ENCODE results near the gene SYNE2. TPM values are rescaled to one million over a fixed set of nuclear protein-coding genes. Genes with fewer than 3 reads are reported as not detected.

Gene SYNE2
- total RNA-seq, 1 donor from 2014 or later, result 81.4 TPM

DNA sequence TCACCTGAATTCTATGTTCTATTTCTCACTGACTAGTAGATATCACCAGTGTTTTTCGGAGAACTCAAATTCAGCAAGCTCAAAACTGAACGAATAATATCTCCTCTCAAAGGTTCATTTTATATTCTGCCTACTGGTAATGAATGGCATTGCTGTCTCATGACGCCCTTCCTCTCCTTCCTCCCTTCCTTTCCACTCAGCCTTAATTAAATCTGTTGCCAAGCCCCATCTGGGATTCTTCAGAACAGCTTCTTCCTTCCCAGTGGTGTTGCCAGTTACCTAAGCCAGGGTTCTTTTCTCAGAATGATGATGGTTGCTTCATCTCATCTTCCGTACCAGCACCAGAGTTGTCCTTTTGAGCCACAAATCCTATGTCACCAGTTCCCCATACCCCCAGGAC is 143.2 kb downstream of the SYNE2 start:
- no peak overlapping the region for H3K4me3 ChIP-seq (ENCODE audit: low read length in 3 of 3)
- H3K27ac ChIP-seq (ENCODE audit: low read depth, low read length), result no peak overlapping the region
- H3K9me3 ChIP-seq (ENCODE audit: control insufficient read depth in 3 of 3, low read length in 3 of 3), result no peaks in the 10 kb centered on the region
- peaks cover 6 to 34% (median 32%) of the 10 kb centered on the region in 3 donors for H3K36me3 ChIP-seq (ENCODE audit: control insufficient read depth in 3 of 3, insufficient read depth in 3 of 3, low read length in 3 of 3)
- H3K4me1 ChIP-seq (ENCODE audit: control insufficient read depth in 3 of 3, insufficient read depth in 3 of 3, low read length in 3 of 3), result no peaks in the 10 kb centered on the region
- H3K27me3 ChIP-seq (ENCODE audit: control insufficient read depth in 3 of 3, insufficient read depth in 3 of 3, low read length in 3 of 3), result no peaks in the 10 kb centered on the region
- H3K9ac ChIP-seq (ENCODE audit: low read depth in 1 of 3, low read length in 3 of 3), result no peak overlapping the region

- Histone ChIP-seq H3K27ac (ENCODE audit: low read depth, low read length) (no peak overlapping the region), H3K27me3 (ENCODE audit: control insufficient read depth in 3 of 3, insufficient read depth in 3 of 3, low read length in 3 of 3) (no peaks in the 10 kb centered on the region), H3K36me3 (ENCODE audit: control insufficient read depth in 3 of 3, insufficient read depth in 3 of 3, low read length in 3 of 3) (peaks cover 6 to 32% (median 31%) of the 10 kb centered on the region in 3 donors), H3K9me3 (ENCODE audit: control insufficient read depth in 3 of 3, low read length in 3 of 3) (no peaks in the 10 kb centered on the region), H3K4me3 (ENCODE audit: low read length in 3 of 3) (no peak overlapping the region), H3K4me1 (ENCODE audit: control insufficient read depth in 3 of 3, insufficient read depth in 3 of 3, low read length in 3 of 3) (no peaks in the 10 kb centered on the region), H3K9ac (ENCODE audit: low read depth in 1 of 3, low read length in 3 of 3) (no peak overlapping the region)
These were observed 143.9 kb downstream of the SYNE2 start for GRCh38 chr14:63996625-63997220.

DNA sequence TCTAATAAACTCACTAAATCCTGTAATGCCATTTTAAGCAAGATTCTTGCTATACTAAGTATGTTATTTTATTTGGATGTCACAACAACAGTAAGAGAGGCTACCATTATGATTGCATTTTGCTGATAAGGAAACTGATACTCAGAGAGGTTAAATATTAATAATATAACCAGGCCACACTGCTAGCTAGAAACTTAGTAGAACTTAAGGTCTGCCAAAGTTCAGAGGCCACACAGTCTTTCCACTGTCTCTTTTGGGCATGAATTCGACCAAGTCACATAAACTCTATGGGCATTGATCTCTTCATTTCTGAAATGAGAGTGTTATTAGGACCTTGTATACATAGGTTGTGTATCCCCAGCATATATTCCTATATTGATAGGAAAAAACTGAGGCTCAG is 147.9 kb downstream of the SYNE2 start:
- no peak overlapping the region for H3K9ac ChIP-seq (ENCODE audit: low read depth in 1 of 3, low read length in 3 of 3)
- H3K4me3 ChIP-seq (ENCODE audit: low read length in 3 of 3), result no peak overlapping the region
- H3K27ac ChIP-seq (ENCODE audit: low read depth, low read length), result no peak overlapping the region
- no peaks in the 10 kb centered on the region for H3K27me3 ChIP-seq (ENCODE audit: control insufficient read depth in 3 of 3, insufficient read depth in 3 of 3, low read length in 3 of 3)
- no peaks in the 10 kb centered on the region for H3K4me1 ChIP-seq (ENCODE audit: control insufficient read depth in 3 of 3, insufficient read depth in 3 of 3, low read length in 3 of 3)
- H3K36me3 ChIP-seq (ENCODE audit: control insufficient read depth in 3 of 3, insufficient read depth in 3 of 3, low read length in 3 of 3), result peaks cover 15 to 37% (median 37%) of the 10 kb centered on the region in 3 donors
- H3K9me3 ChIP-seq (ENCODE audit: control insufficient read depth in 3 of 3, low read length in 3 of 3), result no peaks in the 10 kb centered on the region

DNA sequence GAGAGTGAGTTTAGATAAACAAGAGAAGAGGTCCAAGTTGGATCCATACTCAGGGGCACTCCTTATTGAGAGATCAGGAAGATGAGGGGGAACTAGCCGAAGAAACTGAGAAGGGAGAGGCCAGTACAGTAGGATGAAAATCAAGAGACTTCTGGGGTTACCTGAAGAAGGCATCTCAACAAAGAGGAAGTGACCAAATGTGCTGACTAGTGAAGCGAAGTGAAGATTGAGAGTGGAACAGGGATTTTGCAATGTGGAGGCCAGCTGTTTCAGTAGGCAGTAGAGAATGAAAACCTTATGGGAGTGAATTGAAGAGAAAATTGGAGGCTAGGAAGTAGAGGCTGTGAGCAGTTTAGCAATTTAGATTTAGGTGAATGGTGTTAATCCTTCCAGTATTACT is 153.0 kb downstream of the SYNE2 start:
- Histone ChIP-seq H3K36me3 (ENCODE audit: control insufficient read depth in 3 of 3, insufficient read depth in 3 of 3, low read length in 3 of 3) (peaks cover 9 to 25% (median 22%) of the 10 kb centered on the region in 3 donors), H3K4me1 (ENCODE audit: control insufficient read depth in 3 of 3, insufficient read depth in 3 of 3, low read length in 3 of 3) (no peaks in the 10 kb centered on the region), H3K4me3 (ENCODE audit: low read length in 3 of 3) (no peak overlapping the region), H3K9ac (ENCODE audit: low read depth in 1 of 3, low read length in 3 of 3) (no peak overlapping the region), H3K27ac (ENCODE audit: low read depth, low read length) (no peak overlapping the region), H3K27me3 (ENCODE audit: control insufficient read depth in 3 of 3, insufficient read depth in 3 of 3, low read length in 3 of 3) (no peaks in the 10 kb centered on the region), H3K9me3 (ENCODE audit: control insufficient read depth in 3 of 3, low read length in 3 of 3) (no peaks in the 10 kb centered on the region)

- Histone ChIP-seq H3K27me3 (ENCODE audit: control insufficient read depth in 3 of 3, insufficient read depth in 3 of 3, low read length in 3 of 3) (no peaks in the 10 kb centered on the region), H3K4me1 (ENCODE audit: control insufficient read depth in 3 of 3, insufficient read depth in 3 of 3, low read length in 3 of 3) (no peaks in the 10 kb centered on the region), H3K27ac (ENCODE audit: low read depth, low read length) (no peak overlapping the region), H3K9me3 (ENCODE audit: control insufficient read depth in 3 of 3, low read length in 3 of 3) (no peaks in the 10 kb centered on the region), H3K36me3 (ENCODE audit: control insufficient read depth in 3 of 3, insufficient read depth in 3 of 3, low read length in 3 of 3) (peaks cover 5 to 16% (median 15%) of the 10 kb centered on the region in 3 donors), H3K4me3 (ENCODE audit: low read length in 3 of 3) (no peak overlapping the region), H3K9ac (ENCODE audit: low read depth in 1 of 3, low read length in 3 of 3) (no peak overlapping the region)
These were observed 155.2 kb downstream of the SYNE2 start for GRCh38 chr14:64008016-64008415.

- H3K9ac ChIP-seq (ENCODE audit: low read depth in 1 of 3, low read length in 3 of 3), result no peak overlapping the region
- peaks cover 0 to 10% (median 8%) of the 10 kb centered on the region in 3 donors for H3K36me3 ChIP-seq (ENCODE audit: control insufficient read depth in 3 of 3, insufficient read depth in 3 of 3, low read length in 3 of 3)
- no peaks in the 10 kb centered on the region for H3K9me3 ChIP-seq (ENCODE audit: control insufficient read depth in 3 of 3, low read length in 3 of 3)
- H3K27me3 ChIP-seq (ENCODE audit: control insufficient read depth in 3 of 3, insufficient read depth in 3 of 3, low read length in 3 of 3), result no peaks in the 10 kb centered on the region
- H3K27ac ChIP-seq (ENCODE audit: low read depth, low read length), result no peak overlapping the region
- H3K4me3 ChIP-seq (ENCODE audit: low read length in 3 of 3), result no peak overlapping the region
- no peaks in the 10 kb centered on the region for H3K4me1 ChIP-seq (ENCODE audit: control insufficient read depth in 3 of 3, insufficient read depth in 3 of 3, low read length in 3 of 3)
These were observed 159.2 kb downstream of the SYNE2 start for GRCh38 chr14:64012003-64012402.

GRCh38 chr14:64012720-64013119 is 159.9 kb downstream of the SYNE2 start:
- no peak overlapping the region for H3K9ac ChIP-seq (ENCODE audit: low read depth in 1 of 3, low read length in 3 of 3)
- H3K27ac ChIP-seq (ENCODE audit: low read depth, low read length), result no peak overlapping the region
- no peaks in the 10 kb centered on the region for H3K9me3 ChIP-seq (ENCODE audit: control insufficient read depth in 3 of 3, low read length in 3 of 3)
- H3K36me3 ChIP-seq (ENCODE audit: control insufficient read depth in 3 of 3, insufficient read depth in 3 of 3, low read length in 3 of 3), result peaks cover 0 to 10% (median 7%) of the 10 kb centered on the region in 3 donors
- H3K4me1 ChIP-seq (ENCODE audit: control insufficient read depth in 3 of 3, insufficient read depth in 3 of 3, low read length in 3 of 3), result no peaks in the 10 kb centered on the region
- no peaks in the 10 kb centered on the region for H3K27me3 ChIP-seq (ENCODE audit: control insufficient read depth in 3 of 3, insufficient read depth in 3 of 3, low read length in 3 of 3)
- H3K4me3 ChIP-seq (ENCODE audit: low read length in 3 of 3), result no peak overlapping the region

GRCh38 chr14:64025479-64025878 is 172.7 kb downstream of the SYNE2 start:
- peaks cover 4 to 36% (median 24%) of the 10 kb centered on the region in 3 donors for H3K36me3 ChIP-seq (ENCODE audit: control insufficient read depth in 3 of 3, insufficient read depth in 3 of 3, low read length in 3 of 3)
- H3K4me1 ChIP-seq (ENCODE audit: control insufficient read depth in 3 of 3, insufficient read depth in 3 of 3, low read length in 3 of 3), result no peaks in the 10 kb centered on the region
- no peak overlapping the region for H3K9ac ChIP-seq (ENCODE audit: low read depth in 1 of 3, low read length in 3 of 3)
- H3K27ac ChIP-seq (ENCODE audit: low read depth, low read length), result no peak overlapping the region
- no peaks in the 10 kb centered on the region for H3K9me3 ChIP-seq (ENCODE audit: control insufficient read depth in 3 of 3, low read length in 3 of 3)
- H3K4me3 ChIP-seq (ENCODE audit: low read length in 3 of 3), result no peak overlapping the region
- H3K27me3 ChIP-seq (ENCODE audit: control insufficient read depth in 3 of 3, insufficient read depth in 3 of 3, low read length in 3 of 3), result no peaks in the 10 kb centered on the region

DNA sequence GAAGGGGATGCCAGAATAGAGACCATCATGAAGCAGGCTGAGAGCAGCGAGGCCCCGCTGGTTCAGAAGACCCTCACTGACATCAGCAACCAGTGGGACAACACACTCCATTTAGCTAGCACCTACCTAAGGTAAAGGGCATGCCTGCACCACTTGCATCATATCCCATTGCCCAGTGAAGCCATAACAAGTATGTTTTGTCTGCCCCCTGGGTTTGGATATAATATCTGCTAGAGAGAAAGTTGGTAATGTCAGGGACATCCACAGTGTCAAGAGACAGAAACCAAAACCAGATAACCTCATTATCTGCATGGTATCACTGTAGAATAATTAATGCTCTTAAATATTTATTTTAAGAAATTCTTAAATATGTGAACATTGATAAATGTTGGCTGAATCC is 173.8 kb downstream of the SYNE2 start:
- Histone ChIP-seq H3K4me3 (ENCODE audit: low read length in 3 of 3) (no peak overlapping the region), H3K9me3 (ENCODE audit: control insufficient read depth in 3 of 3, low read length in 3 of 3) (no peaks in the 10 kb centered on the region), H3K4me1 (ENCODE audit: control insufficient read depth in 3 of 3, insufficient read depth in 3 of 3, low read length in 3 of 3) (no peaks in the 10 kb centered on the region), H3K27me3 (ENCODE audit: control insufficient read depth in 3 of 3, insufficient read depth in 3 of 3, low read length in 3 of 3) (no peaks in the 10 kb centered on the region), H3K36me3 (ENCODE audit: control insufficient read depth in 3 of 3, insufficient read depth in 3 of 3, low read length in 3 of 3) (peaks cover 4 to 36% (median 25%) of the 10 kb centered on the region in 3 donors), H3K9ac (ENCODE audit: low read depth in 1 of 3, low read length in 3 of 3) (no peak overlapping the region), H3K27ac (ENCODE audit: low read depth, low read length) (no peak overlapping the region)

DNA sequence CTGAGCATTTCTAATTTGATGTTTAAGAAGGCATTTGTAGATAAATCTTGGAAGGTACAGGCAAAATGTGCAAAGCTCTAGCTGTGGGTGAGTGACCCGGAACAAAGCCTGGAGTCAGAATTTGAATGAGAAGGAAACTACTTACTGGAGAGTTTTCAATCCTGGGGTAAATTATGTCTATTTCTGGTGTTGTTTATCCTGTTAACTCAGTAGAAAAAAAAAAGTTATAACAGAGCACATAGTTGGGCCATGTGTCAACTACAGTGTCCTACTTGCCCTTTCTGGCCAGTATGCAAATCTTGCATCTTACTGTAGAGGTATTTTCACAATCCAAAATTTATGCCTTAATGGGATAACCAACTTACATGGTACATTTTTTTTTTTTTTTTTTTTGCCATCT is 182.3 kb downstream of the SYNE2 start:
- Histone ChIP-seq H3K4me3 (ENCODE audit: low read length in 3 of 3) (no peak overlapping the region), H3K9me3 (ENCODE audit: control insufficient read depth in 3 of 3, low read length in 3 of 3) (no peaks in the 10 kb centered on the region), H3K27me3 (ENCODE audit: control insufficient read depth in 3 of 3, insufficient read depth in 3 of 3, low read length in 3 of 3) (no peaks in the 10 kb centered on the region), H3K27ac (ENCODE audit: low read depth, low read length) (no peak overlapping the region), H3K36me3 (ENCODE audit: control insufficient read depth in 3 of 3, insufficient read depth in 3 of 3, low read length in 3 of 3) (peaks cover 0 to 5% (median 3%) of the 10 kb centered on the region in 3 donors), H3K4me1 (ENCODE audit: control insufficient read depth in 3 of 3, insufficient read depth in 3 of 3, low read length in 3 of 3) (no peaks in the 10 kb centered on the region), H3K9ac (ENCODE audit: low read depth in 1 of 3, low read length in 3 of 3) (no peak overlapping the region)
